ENCODE measurements around the gene CUBN.
A peak's percentile ranks its signal among the peaks of the same experiment; 100 is the strongest.

DNA sequence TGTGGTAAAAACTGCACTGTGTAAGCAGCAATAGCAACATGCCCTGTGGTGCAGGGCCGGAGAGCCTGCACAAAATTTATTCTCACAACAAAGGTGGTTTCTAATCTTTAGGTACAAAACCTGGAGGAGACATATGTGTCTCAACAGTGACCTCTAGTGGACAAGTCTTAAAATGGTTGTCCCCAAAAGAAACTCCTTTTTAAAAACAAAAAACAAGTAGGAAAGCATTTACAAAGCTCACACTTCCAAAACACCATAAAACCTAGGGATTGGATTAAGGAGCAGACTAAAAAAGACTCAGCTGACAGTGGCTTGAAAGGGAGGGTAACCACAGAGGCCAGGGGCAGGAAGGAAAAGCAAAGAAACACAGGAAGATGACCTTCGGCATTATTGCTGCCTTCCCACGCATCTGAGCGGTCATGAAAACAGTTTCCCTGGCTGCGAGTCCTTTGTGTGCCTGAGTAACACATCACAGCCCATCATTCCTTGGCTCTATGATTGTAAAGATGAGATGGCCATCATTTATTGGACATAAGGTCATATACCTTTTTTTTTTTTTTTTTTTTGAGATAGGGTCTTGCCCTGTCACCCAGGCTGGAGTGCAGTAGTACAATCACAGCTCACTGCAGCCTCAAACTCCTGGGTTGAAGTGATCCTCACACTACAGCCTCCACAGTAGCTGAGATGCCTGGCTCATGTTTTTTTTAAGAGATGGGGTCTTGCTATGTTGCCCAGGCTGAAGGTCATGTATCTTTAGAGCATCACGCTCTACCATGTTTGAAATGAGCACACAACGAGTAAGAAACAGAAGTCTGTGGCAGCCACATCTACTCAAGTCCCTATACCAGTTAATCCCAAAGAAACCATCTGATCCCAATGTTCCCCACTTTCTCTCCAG lies 351.9 kb downstream of the CUBN start:
- TF ChIP-seq, protein P1, sequence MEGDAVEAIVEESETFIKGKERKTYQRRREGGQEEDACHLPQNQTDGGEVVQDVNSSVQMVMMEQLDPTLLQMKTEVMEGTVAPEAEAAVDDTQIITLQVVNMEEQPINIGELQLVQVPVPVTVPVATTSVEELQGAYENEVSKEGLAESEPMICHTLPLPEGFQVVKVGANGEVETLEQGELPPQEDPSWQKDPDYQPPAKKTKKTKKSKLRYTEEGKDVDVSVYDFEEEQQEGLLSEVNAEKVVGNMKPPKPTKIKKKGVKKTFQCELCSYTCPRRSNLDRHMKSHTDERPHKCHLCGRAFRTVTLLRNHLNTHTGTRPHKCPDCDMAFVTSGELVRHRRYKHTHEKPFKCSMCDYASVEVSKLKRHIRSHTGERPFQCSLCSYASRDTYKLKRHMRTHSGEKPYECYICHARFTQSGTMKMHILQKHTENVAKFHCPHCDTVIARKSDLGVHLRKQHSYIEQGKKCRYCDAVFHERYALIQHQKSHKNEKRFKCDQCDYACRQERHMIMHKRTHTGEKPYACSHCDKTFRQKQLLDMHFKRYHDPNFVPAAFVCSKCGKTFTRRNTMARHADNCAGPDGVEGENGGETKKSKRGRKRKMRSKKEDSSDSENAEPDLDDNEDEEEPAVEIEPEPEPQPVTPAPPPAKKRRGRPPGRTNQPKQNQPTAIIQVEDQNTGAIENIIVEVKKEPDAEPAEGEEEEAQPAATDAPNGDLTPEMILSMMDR (IDR thresholded peaks at IDR 0.05) = peak; percentile 76 to 82 (median 79)
- no peak for TF ChIP-seq POLR2AphosphoS5 (IDR thresholded peaks at IDR 0.05)
- TF ChIP-seq POLR2A (IDR thresholded peaks at IDR 0.05) = no peak
- TF ChIP-seq EP300 (IDR thresholded peaks at IDR 0.05; ENCODE audit: low read depth) = no peak

Data from transverse colon (tissue), 4 donors.